Karpas-422 (cell line): ENCODE measurements around the gene IL17A. TPM values are rescaled to one million over a fixed set of nuclear protein-coding genes. Genes with fewer than 3 reads are reported as not detected.
A peak's percentile ranks its signal among the peaks of the same experiment; 100 is the strongest.
"Not testable (repeated sequence)": the region's sequence is repeated elsewhere in the genome, so short reads cannot be mapped to it uniquely, and the experiment has no call there.

ENCODE experiments used
- DNase-seq: peaks from one replicate; pipeline ENCODE4 v3.0.0-alpha.2; 2015
- H2AFZ ChIP-seq: fragments of 200-600 bp; sonication (generic); 2 replicates; pipeline ENCODE4 v1.6.1; 2014; ENCODE audit warnings: antibody characterized with exemption, low read length, mixed read lengths
- H3K27ac ChIP-seq: fragments of 200-600 bp; sonication (generic); 2 replicates; pipeline ENCODE4 v1.5.1; 2014; ENCODE audit warnings: mild to moderate bottlenecking, low read length, moderate library complexity
- H3K27me3 ChIP-seq: fragments of 200-600 bp; sonication (generic); 2 replicates; pipeline ENCODE4 v1.6.1; 2014; ENCODE audit warnings: low read length, mixed read lengths
- H3K36me3 ChIP-seq: fragments of 200-600 bp; sonication (generic); 2 replicates; pipeline ENCODE4 v1.6.1; 2014; ENCODE audit warnings: low read length, mixed read lengths; ENCODE audit not compliant: insufficient read depth
- H3K4me1 ChIP-seq: fragments of 200-600 bp; sonication (generic); 2 replicates; pipeline ENCODE4 v1.6.1; 2014; ENCODE audit warnings: mild to moderate bottlenecking, low read length, mixed read lengths
- H3K4me2 ChIP-seq: fragments of 200-600 bp; sonication (generic); 2 replicates; pipeline ENCODE4 v1.6.1; 2014; ENCODE audit warnings: low read length, low read depth, mild to moderate bottlenecking; ENCODE audit not compliant: poor library complexity, severe bottlenecking
- H3K4me3 ChIP-seq: fragments of 200-600 bp; sonication (generic); 2 replicates; pipeline ENCODE4 v1.5.1; 2014; ENCODE audit warnings: mild to moderate bottlenecking, antibody characterized with exemption, low read length, mixed read lengths
- H3K79me2 ChIP-seq: fragments of 200-600 bp; sonication (generic); 2 replicates; pipeline ENCODE4 v1.6.1; 2014; ENCODE audit warnings: mild to moderate bottlenecking, low read length, mixed read lengths
- H3K9ac ChIP-seq: fragments of 200-600 bp; sonication (generic); 2 replicates; pipeline ENCODE4 v1.6.0; 2014; ENCODE audit warnings: low read length
- H3K9me2 ChIP-seq: fragments of 200-600 bp; sonication (generic), shearing (Covaris generic); replicated peaks from 2 replicates; pipeline ENCODE4 v1.6.0; 2014; ENCODE audit warnings: mild to moderate bottlenecking, low read length, moderate library complexity; ENCODE audit not compliant: insufficient read depth
- H3K9me3 ChIP-seq: fragments of 300-700, 200-600 bp; sonication (generic); 2 replicates; pipeline ENCODE4 v1.6.1; 2014; ENCODE audit warnings: low read length, mixed read lengths
- H4K20me1 ChIP-seq: fragments of 200-600 bp; sonication (generic); 2 replicates; pipeline ENCODE4 v1.6.1; 2014; ENCODE audit warnings: mild to moderate bottlenecking, antibody characterized with exemption, low read length, low read depth; ENCODE audit not compliant: insufficient read depth
- total RNA-seq: library from RNA; depleted of rRNA; stranded (reverse); fragments of >200 nt; shearing (Covaris generic); gene quantifications from 2 replicates; pipeline ENCODE4 v1.2.3, GENCODE V29; 2014; ENCODE audit warnings: low replicate concordance

Gene IL17A
- total RNA-seq, 1 experiment from 2014 or later = not detected

DNA sequence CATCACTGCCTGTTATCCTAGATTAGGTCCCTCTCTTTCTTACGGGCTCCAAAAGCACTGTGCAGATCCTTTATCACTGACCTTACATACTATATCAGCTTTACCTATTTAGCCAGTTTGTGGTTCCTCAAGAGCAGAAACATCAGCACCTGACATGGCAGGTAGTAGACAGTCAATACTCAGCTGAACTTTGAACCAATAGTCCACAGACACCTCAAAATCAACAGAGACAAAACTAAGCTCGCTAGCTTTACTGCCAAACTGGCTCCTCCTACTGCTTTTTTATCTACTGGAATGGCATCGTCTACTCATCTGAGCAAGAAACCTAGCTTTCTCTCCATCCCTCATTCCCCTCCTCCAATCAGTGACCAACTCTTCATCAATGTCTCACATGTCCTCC lies 5.6 kb downstream of the IL17A start:
- no peaks in the 10 kb centered on the region for H3K9me2 ChIP-seq
- H3K9me3 ChIP-seq = no peaks in the 10 kb centered on the region
- H3K27me3 ChIP-seq = no peaks in the 10 kb centered on the region
- no peak overlapping the region for H2AFZ ChIP-seq
- no peak overlapping the region for H3K9ac ChIP-seq
- H4K20me1 ChIP-seq = no peaks in the 10 kb centered on the region
- DNase-seq = no peak
- H3K4me3 ChIP-seq = no peak overlapping the region
- H3K27ac ChIP-seq = no peak overlapping the region
- H3K79me2 ChIP-seq = no peaks in the 10 kb centered on the region
- no peak overlapping the region for H3K4me2 ChIP-seq
- H3K36me3 ChIP-seq = no peaks in the 10 kb centered on the region
- no peaks in the 10 kb centered on the region for H3K4me1 ChIP-seq

DNA sequence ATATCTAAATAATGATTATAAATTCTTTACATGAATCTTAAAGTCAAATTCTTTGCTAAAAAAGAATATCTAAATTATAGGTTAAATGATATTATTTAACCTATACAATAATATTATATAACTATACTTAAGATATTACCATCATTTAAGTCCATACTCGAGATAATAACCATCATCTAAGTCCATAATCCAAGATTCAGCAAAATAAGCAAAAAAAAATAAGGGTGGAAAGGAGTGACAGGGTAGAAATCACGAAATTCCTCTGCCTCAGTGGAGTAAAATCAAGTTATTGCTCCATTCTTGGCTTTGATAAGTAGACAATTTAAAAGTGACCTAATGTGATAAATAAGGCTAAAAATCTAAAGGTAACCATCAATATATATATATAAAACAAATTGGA lies 9.7 kb downstream of the IL17A start:
- Histone ChIP-seq H3K27ac (no peak overlapping the region), H3K9me2 (no peaks in the 10 kb centered on the region), H4K20me1 (no peaks in the 10 kb centered on the region), H3K9ac (no peak overlapping the region), H3K79me2 (no peaks in the 10 kb centered on the region), H3K27me3 (no peaks in the 10 kb centered on the region), H2AFZ (no peak overlapping the region), H3K4me3 (no peak overlapping the region), H3K36me3 (no peaks in the 10 kb centered on the region), H3K9me3 (no peaks in the 10 kb centered on the region), H3K4me2 (no peak overlapping the region), H3K4me1 (no peaks in the 10 kb centered on the region)
- no peak for DNase-seq

DNA sequence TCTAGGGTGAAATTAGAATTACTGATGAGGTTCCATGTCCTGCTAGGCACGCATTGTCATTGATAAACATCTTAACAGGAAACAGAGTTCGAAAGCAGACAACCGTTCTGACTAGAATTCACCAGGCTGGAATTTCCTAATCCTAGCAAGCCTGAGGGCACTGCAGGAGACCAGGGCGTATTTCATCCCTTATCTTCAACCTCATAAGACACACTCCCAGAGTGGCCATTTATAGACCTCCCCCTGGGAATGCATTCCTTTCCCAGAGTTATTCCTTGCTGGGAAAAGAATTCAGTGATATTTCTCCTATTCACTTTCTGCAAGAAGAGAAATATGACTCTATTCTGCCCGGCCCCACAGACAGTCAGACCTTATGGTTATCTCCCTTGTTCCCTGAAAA lies 13.9 kb downstream of the IL17A start:
- H3K4me1 ChIP-seq, H3K9me2 ChIP-seq, H3K9me3 ChIP-seq, H3K9ac ChIP-seq, H2AFZ ChIP-seq, H3K27me3 ChIP-seq, H3K36me3 ChIP-seq, DNase-seq, H3K4me2 ChIP-seq, H3K4me3 ChIP-seq, H3K27ac ChIP-seq, H4K20me1 ChIP-seq, H3K79me2 ChIP-seq: not testable (repeated sequence)

DNA sequence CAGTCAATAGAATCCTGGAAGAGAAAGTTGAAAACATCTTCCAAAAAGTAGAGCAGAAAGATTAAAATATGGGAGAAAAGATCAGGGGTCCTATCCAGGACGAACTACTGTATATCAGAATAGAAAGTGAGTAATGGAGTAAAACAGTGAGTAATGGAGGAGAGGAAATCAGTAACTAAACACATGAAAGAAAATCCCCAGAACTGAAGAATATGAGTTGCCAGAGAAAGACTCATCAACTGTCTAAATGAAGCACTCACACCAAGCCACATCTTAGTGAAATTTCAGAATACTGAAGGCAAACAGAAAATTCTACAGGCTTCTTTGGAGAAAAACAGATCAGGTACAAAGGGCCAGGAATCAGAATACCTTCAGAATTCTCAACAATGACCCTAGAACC lies 14.9 kb downstream of the IL17A start:
- no peaks in the 10 kb centered on the region for H3K27me3 ChIP-seq
- H3K36me3 ChIP-seq = no peaks in the 10 kb centered on the region
- DNase-seq = no peak
- H3K9me2 ChIP-seq = no peaks in the 10 kb centered on the region
- H3K4me2 ChIP-seq = no peak overlapping the region
- no peak overlapping the region for H2AFZ ChIP-seq
- no peaks in the 10 kb centered on the region for H4K20me1 ChIP-seq
- H3K4me1 ChIP-seq = no peaks in the 10 kb centered on the region
- H3K79me2 ChIP-seq = no peaks in the 10 kb centered on the region
- H3K9me3 ChIP-seq = no peaks in the 10 kb centered on the region
- H3K27ac ChIP-seq = no peak overlapping the region
- H3K9ac ChIP-seq = no peak overlapping the region
- no peak overlapping the region for H3K4me3 ChIP-seq

DNA sequence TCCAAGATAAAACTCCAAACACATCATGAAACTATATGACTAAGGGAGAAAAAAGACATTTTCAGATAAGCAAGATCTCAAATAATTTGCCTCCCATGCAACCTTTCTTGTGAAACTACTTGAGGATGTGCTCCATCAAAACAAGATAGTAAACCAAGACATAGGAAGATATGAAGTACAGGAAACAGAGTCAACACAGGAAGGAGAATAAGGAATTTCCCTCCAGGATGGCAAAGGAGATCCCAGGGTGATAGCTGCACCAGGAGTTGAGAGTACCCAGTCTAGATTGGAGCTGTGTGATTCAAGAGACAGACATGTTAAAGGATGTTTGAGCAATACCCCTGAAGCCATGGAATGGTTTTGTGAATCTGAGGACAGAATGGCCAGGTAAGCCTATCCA lies 15.3 kb downstream of the IL17A start:
- Histone ChIP-seq H4K20me1 (no peaks in the 10 kb centered on the region), H3K4me2 (no peak overlapping the region), H3K27ac (no peak overlapping the region), H3K9ac (no peak overlapping the region), H3K79me2 (no peaks in the 10 kb centered on the region), H3K9me3 (no peaks in the 10 kb centered on the region), H3K36me3 (no peaks in the 10 kb centered on the region), H3K27me3 (no peaks in the 10 kb centered on the region), H3K9me2 (no peaks in the 10 kb centered on the region), H3K4me1 (no peaks in the 10 kb centered on the region), H3K4me3 (no peak overlapping the region), H2AFZ (no peak overlapping the region)
- no peak for DNase-seq

DNA sequence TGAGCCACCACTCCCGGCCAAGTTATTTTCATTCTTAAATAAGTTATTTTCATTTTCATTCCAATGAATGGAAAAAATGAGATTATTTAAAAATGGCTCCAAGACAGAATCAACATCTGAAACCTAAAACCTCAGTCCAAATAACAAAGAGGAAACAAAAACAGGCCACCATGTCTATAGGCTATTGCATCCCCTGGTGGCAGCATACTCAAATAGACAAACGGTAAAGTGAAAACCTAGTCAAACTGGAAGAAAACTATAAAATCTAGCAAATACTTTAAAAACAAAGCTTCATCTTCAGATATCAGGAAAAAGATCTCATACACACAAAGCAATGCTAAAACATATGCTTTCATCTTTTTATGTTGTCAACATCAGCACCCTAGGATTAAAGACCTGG lies 20.9 kb downstream of the IL17A start:
- H2AFZ ChIP-seq = no peak overlapping the region
- no peaks in the 10 kb centered on the region for H3K9me2 ChIP-seq
- no peaks in the 10 kb centered on the region for H3K27me3 ChIP-seq
- H3K9ac ChIP-seq = no peak overlapping the region
- H3K27ac ChIP-seq = no peak overlapping the region
- H4K20me1 ChIP-seq = no peaks in the 10 kb centered on the region
- H3K9me3 ChIP-seq = no peaks in the 10 kb centered on the region
- H3K4me3 ChIP-seq = no peak overlapping the region
- DNase-seq = no peak
- H3K4me1 ChIP-seq = peaks cover 10% of the 10 kb centered on the region
- H3K79me2 ChIP-seq = no peaks in the 10 kb centered on the region
- no peak overlapping the region for H3K4me2 ChIP-seq
- H3K36me3 ChIP-seq = no peaks in the 10 kb centered on the region

DNA sequence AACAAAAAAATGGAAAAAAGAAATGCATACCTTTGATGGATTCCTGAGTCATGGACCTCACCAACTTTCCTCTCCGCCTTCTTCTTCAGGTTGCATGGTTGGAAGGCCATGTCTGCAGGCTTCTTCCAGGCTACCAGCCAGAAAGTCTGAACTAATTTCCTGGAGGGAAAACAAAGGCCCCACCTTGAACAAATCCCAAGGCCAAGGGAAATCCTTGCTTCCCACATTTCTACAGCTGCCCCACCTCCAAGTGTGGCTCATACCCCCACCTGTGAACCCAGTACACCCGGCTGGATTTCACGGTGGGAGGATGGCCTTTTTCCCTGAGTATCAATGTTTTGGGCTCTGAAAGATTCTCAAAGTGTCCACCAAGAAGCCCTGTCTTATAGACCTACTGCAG lies 22.4 kb downstream of the IL17A start:
- H3K27me3 ChIP-seq = no peaks in the 10 kb centered on the region
- H3K4me2 ChIP-seq = no peak overlapping the region
- no peak for DNase-seq
- H3K79me2 ChIP-seq = no peaks in the 10 kb centered on the region
- H3K9me3 ChIP-seq = no peaks in the 10 kb centered on the region
- H2AFZ ChIP-seq = no peak overlapping the region
- H3K4me3 ChIP-seq = no peak overlapping the region
- no peak overlapping the region for H3K27ac ChIP-seq
- no peak overlapping the region for H3K9ac ChIP-seq
- H4K20me1 ChIP-seq = no peaks in the 10 kb centered on the region
- no peaks in the 10 kb centered on the region for H3K36me3 ChIP-seq
- H3K9me2 ChIP-seq = no peaks in the 10 kb centered on the region
- peaks cover 10% of the 10 kb centered on the region for H3K4me1 ChIP-seq

DNA sequence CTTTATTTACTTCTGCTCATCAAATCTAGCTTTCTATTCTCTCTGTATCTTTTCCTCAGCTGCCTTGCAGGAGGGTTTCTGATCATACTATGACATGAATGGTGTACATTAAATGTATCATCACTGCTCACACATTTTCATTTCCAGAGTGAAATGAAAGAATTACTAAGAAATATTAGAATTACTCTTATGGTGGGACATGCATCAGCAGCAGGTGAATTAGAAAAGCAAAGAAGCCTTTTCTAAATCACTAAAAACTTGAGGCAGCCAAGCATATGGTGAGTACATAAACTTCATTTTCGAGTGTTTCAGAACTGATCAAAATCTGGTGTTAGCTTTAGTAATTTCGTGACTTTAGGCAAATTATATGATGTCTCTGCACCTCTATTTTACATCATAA lies 23.6 kb downstream of the IL17A start:
- Histone ChIP-seq H3K4me1 (peaks cover 10% of the 10 kb centered on the region), H3K36me3 (no peaks in the 10 kb centered on the region), H3K27me3 (no peaks in the 10 kb centered on the region), H4K20me1 (no peaks in the 10 kb centered on the region), H3K79me2 (no peaks in the 10 kb centered on the region), H3K4me3 (no peak overlapping the region), H3K27ac (no peak overlapping the region), H3K4me2 (no peak overlapping the region), H2AFZ (no peak overlapping the region), H3K9me3 (no peaks in the 10 kb centered on the region), H3K9ac (no peak overlapping the region), H3K9me2 (no peaks in the 10 kb centered on the region)
- no peak for DNase-seq

DNA sequence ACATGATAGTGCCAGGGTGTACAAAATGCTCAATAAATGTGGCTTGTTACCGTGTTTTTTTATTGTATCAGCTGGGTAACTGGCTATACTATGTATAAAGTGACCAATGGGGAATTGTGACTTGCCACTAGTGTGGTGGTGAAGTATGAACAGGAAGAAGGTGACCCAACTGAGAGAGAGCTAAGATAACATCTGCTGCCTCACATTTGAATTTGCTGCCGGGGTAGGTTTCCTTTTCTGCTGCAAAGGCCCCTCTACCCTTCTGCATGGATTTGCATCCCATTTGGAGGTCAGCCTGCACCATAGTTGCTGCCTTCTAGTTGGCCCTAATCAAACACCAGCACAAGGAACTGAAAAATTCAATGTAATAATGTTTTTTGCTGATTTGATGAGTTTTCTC lies 24.1 kb downstream of the IL17A start:
- Histone ChIP-seq H3K9me3 (no peaks in the 10 kb centered on the region), H3K9me2 (no peaks in the 10 kb centered on the region), H2AFZ (no peak overlapping the region), H3K9ac (no peak overlapping the region), H3K79me2 (no peaks in the 10 kb centered on the region), H3K4me2 (no peak overlapping the region), H4K20me1 (no peaks in the 10 kb centered on the region), H3K27ac (no peak overlapping the region), H3K27me3 (no peaks in the 10 kb centered on the region), H3K4me1 (peaks cover 10% of the 10 kb centered on the region), H3K4me3 (no peak overlapping the region), H3K36me3 (no peaks in the 10 kb centered on the region)
- peak; percentile 52 for DNase-seq
